DMS153 treated with DMSO at 0.1 percent for 48 hours (cell line): ENCODE measurements around the gene HERPUD1.
"Not testable (repeated sequence)": the region's sequence is repeated elsewhere in the genome, so short reads cannot be mapped to it uniquely, and the experiment has no call there.

ENCODE experiments used
- DNase-seq: peaks from one replicate; lab custom pipeline; 2025; ENCODE audit not compliant: unreplicated experiment; lab: John Stamatoyannopoulos, UW

Gene HERPUD1

GRCh38 chr16:56933828-56934598 is 2.1 kb downstream of the HERPUD1 start:
- no peak for DNase-seq

GRCh38 chr16:56934599-56935145 is 2.7 kb downstream of the HERPUD1 start:
- not testable (repeated sequence) for DNase-seq

GRCh38 chr16:56935201-56935600 is 3.3 kb downstream of the HERPUD1 start:
- no peak for DNase-seq

- DNase-seq, result no peak
These were observed 4.5 kb downstream of the HERPUD1 start for GRCh38 chr16:56936491-56936890.

GRCh38 chr16:56936950-56937349 is 5.0 kb downstream of the HERPUD1 start:
- DNase-seq, result no peak

- no peak for DNase-seq
These were observed 6.9 kb downstream of the HERPUD1 start for GRCh38 chr16:56938664-56939513.

GRCh38 chr16:56939801-56940200 is 7.9 kb downstream of the HERPUD1 start:
- no peak for DNase-seq

GRCh38 chr16:56941092-56941491 is 9.2 kb downstream of the HERPUD1 start:
- no peak for DNase-seq

GRCh38 chr16:56941856-56942331 is 10.0 kb downstream of the HERPUD1 start:
- DNase-seq, result no peak

- no peak for DNase-seq
These were observed 11.9 kb downstream of the HERPUD1 start for GRCh38 chr16:56943761-56944375.

- DNase-seq, result no peak
These were observed 13.3 kb downstream of the HERPUD1 start for GRCh38 chr16:56944954-56945839.

GRCh38 chr16:56945847-56946527 is 14.0 kb downstream of the HERPUD1 start:
- no peak for DNase-seq

- no peak for DNase-seq
These were observed 15.0 kb downstream of the HERPUD1 start for GRCh38 chr16:56946767-56947603.

- DNase-seq, result no peak
These were observed 15.7 kb downstream of the HERPUD1 start for GRCh38 chr16:56947604-56947995.

- no peak for DNase-seq
These were observed 16.3 kb downstream of the HERPUD1 start for GRCh38 chr16:56948234-56948633.

GRCh38 chr16:56950051-56950450 is 18.1 kb downstream of the HERPUD1 start:
- no peak for DNase-seq

GRCh38 chr16:56950455-56950854 is 18.5 kb downstream of the HERPUD1 start:
- DNase-seq, result no peak

GRCh38 chr16:56950881-56951771 is 19.2 kb downstream of the HERPUD1 start:
- peak; percentile 4 for DNase-seq
